ENCODE measurements around the gene GPR137B.

DNA sequence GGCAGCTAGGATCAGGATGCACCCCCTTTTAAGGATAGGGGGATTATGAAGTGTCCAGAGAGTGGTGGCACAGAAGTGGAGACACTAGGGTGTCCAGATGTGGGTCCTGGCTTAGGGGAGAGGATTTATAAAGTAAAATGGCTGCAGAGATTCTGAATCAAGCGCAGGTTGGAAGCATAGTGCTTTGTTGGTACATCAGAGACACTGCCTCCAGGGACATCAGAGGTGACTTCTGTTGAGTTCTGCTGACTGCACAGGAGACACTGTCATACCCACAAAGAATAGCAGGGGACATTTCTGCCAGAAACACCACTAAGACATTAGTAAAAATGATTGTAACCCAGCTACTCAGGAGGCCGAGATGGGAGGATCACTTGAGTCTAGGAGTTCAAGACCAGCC, 16.4 kb downstream of the GPR137B start:
- TF ChIP-seq, protein P1, sequence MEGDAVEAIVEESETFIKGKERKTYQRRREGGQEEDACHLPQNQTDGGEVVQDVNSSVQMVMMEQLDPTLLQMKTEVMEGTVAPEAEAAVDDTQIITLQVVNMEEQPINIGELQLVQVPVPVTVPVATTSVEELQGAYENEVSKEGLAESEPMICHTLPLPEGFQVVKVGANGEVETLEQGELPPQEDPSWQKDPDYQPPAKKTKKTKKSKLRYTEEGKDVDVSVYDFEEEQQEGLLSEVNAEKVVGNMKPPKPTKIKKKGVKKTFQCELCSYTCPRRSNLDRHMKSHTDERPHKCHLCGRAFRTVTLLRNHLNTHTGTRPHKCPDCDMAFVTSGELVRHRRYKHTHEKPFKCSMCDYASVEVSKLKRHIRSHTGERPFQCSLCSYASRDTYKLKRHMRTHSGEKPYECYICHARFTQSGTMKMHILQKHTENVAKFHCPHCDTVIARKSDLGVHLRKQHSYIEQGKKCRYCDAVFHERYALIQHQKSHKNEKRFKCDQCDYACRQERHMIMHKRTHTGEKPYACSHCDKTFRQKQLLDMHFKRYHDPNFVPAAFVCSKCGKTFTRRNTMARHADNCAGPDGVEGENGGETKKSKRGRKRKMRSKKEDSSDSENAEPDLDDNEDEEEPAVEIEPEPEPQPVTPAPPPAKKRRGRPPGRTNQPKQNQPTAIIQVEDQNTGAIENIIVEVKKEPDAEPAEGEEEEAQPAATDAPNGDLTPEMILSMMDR (IDR thresholded peaks at IDR 0.05; ENCODE audit: low read depth, low read length, missing input control), result no peak
- TF ChIP-seq SP1 (IDR thresholded peaks at IDR 0.05), result no peak
- no peak for TF ChIP-seq TAF1 (conservative IDR thresholded peaks at IDR 0.05)
- TF ChIP-seq, protein P2, sequence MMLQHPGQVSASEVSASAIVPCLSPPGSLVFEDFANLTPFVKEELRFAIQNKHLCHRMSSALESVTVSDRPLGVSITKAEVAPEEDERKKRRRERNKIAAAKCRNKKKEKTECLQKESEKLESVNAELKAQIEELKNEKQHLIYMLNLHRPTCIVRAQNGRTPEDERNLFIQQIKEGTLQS (IDR thresholded peaks at IDR 0.05), result no peak
- no peak for TF ChIP-seq RAD21 (IDR thresholded peaks at IDR 0.05)
- TF ChIP-seq RXRA (IDR thresholded peaks at IDR 0.05), result no peak
- TF ChIP-seq FOXA1 (IDR thresholded peaks at IDR 0.05), result no peak
- TF ChIP-seq, protein P3, sequence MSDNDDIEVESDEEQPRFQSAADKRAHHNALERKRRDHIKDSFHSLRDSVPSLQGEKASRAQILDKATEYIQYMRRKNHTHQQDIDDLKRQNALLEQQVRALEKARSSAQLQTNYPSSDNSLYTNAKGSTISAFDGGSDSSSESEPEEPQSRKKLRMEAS (IDR thresholded peaks at IDR 0.05), result no peak
- TF ChIP-seq GABPA (IDR thresholded peaks at IDR 0.05 in 1 of 2, conservative IDR thresholded peaks at IDR 0.05 in 1 of 2), result no peak
- TF ChIP-seq, protein P4, sequence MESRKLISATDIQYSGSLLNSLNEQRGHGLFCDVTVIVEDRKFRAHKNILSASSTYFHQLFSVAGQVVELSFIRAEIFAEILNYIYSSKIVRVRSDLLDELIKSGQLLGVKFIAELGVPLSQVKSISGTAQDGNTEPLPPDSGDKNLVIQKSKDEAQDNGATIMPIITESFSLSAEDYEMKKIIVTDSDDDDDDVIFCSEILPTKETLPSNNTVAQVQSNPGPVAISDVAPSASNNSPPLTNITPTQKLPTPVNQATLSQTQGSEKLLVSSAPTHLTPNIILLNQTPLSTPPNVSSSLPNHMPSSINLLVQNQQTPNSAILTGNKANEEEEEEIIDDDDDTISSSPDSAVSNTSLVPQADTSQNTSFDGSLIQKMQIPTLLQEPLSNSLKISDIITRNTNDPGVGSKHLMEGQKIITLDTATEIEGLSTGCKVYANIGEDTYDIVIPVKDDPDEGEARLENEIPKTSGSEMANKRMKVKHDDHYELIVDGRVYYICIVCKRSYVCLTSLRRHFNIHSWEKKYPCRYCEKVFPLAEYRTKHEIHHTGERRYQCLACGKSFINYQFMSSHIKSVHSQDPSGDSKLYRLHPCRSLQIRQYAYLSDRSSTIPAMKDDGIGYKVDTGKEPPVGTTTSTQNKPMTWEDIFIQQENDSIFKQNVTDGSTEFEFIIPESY (IDR thresholded peaks at IDR 0.05), result no peak
